Panc1 (cell line): ENCODE data around the gene MGME1.

Experiments used
- POLR2AphosphoS5 ChIP-seq: IDR thresholded peaks from 2 replicates; pipeline ENCODE4 v1.6.1; 2012; ENCODE audit warnings: mild to moderate bottlenecking, low read depth, low read length, moderate library complexity
- SIN3A ChIP-seq: IDR thresholded peaks from 2 replicates; pipeline ENCODE4 v1.6.1; 2012; ENCODE audit warnings: low read depth, mild to moderate bottlenecking, low read length, moderate library complexity, borderline replicate concordance; ENCODE audit not compliant: insufficient read depth
- TF ChIP-seq, protein P1 (sequence below): fragments of 450-650 bp; IDR thresholded peaks from 2 replicates; pipeline ENCODE4 v1.5.1; 2017; ENCODE audit warnings: mild to moderate bottlenecking

DNA sequence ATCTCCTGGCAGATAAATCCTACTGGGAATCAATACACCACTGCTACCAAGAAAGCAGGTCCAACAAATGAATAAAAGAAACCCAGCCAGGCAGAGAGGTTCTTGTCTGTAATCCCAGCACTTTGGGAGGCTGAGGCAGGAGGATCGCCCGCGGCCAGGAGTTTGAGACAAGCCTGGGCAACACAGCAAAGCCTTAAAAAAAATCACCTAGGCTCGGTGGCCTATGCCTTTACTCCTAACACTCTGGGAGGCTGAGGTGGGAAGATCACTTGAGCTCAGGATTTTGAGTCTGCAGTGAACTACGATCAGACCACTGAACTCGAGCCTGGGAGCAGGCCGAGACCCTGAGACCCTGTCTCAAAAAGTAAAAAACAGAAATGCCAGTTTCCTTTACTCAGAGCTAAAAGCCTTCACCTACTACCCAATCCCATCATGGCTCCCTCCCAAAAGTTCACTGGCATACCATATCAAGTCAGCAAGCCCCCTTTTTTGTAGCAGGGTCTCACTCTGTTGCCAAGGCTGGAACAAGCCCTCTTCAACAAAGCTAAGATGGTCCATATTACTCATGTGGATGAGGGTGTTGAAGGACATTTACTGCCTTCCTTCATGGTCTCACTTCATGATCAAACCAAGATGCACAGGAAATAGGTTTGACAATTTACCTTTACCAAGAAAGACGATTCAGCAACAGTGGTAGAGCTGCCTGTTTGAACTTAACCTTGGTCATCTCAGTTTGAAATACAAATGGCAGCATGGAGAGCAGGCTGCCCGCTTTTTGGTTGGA is 5.5 kb upstream of the MGME1 start:
- no peak for TF ChIP-seq SIN3A
- TF ChIP-seq, protein P1, sequence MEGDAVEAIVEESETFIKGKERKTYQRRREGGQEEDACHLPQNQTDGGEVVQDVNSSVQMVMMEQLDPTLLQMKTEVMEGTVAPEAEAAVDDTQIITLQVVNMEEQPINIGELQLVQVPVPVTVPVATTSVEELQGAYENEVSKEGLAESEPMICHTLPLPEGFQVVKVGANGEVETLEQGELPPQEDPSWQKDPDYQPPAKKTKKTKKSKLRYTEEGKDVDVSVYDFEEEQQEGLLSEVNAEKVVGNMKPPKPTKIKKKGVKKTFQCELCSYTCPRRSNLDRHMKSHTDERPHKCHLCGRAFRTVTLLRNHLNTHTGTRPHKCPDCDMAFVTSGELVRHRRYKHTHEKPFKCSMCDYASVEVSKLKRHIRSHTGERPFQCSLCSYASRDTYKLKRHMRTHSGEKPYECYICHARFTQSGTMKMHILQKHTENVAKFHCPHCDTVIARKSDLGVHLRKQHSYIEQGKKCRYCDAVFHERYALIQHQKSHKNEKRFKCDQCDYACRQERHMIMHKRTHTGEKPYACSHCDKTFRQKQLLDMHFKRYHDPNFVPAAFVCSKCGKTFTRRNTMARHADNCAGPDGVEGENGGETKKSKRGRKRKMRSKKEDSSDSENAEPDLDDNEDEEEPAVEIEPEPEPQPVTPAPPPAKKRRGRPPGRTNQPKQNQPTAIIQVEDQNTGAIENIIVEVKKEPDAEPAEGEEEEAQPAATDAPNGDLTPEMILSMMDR: no peak
- TF ChIP-seq POLR2AphosphoS5: no peak
